GM18873 (cell line): ENCODE measurements around the gene CFL2.
"Not testable (repeated sequence)": the region's sequence is repeated elsewhere in the genome, so short reads cannot be mapped to it uniquely, and the experiment has no call there.

Source experiments
- ATAC-seq: cut with Tn5 transposase; IDR thresholded peaks from one replicate; pipeline ENCODE4 v1.9.1; 2021; ENCODE audit warnings: mild to moderate bottlenecking, moderate library complexity, moderate number of reproducible peaks; ENCODE audit not compliant: unreplicated experiment, low FRiP score

Gene CFL2

GRCh38 chr14:34714320-34715126 is at the start of gene CFL2:
CFL2 (minus strand) TSS chr14:34714593; CDS start chr14:34714540, 53 bp downstream.
- peak; percentile 66 for ATAC-seq

GRCh38 chr14:34755215-34755614 is 40.8 kb upstream of the CFL2 start:
- no peak for ATAC-seq

- no peak for ATAC-seq
These were observed 40.3 kb upstream of the CFL2 start for GRCh38 chr14:34754687-34755086.

GRCh38 chr14:34750670-34751069 is 36.3 kb upstream of the CFL2 start:
- no peak for ATAC-seq

GRCh38 chr14:34750233-34750632 is 35.8 kb upstream of the CFL2 start:
- no peak for ATAC-seq

GRCh38 chr14:34749408-34749807 is 35.0 kb upstream of the CFL2 start:
- no peak for ATAC-seq

- no peak for ATAC-seq
These were observed 28.1 kb upstream of the CFL2 start for GRCh38 chr14:34742270-34743115.

- ATAC-seq, result no peak
These were observed 27.4 kb upstream of the CFL2 start for GRCh38 chr14:34741840-34742239.

GRCh38 chr14:34740139-34740538 is 25.7 kb upstream of the CFL2 start:
- ATAC-seq, result not testable (repeated sequence)

- ATAC-seq, result not testable (repeated sequence)
These were observed 22.7 kb upstream of the CFL2 start for GRCh38 chr14:34737079-34737478.

- ATAC-seq, result no peak
These were observed 18.9 kb upstream of the CFL2 start for GRCh38 chr14:34733245-34733644.

- no peak for ATAC-seq
These were observed 18.4 kb upstream of the CFL2 start for GRCh38 chr14:34732802-34733201.

- ATAC-seq, result no peak
These were observed 9.5 kb upstream of the CFL2 start for GRCh38 chr14:34723867-34724266.

GRCh38 chr14:34722723-34723545 is 8.5 kb upstream of the CFL2 start:
- no peak for ATAC-seq

GRCh38 chr14:34721129-34721528 is 6.7 kb upstream of the CFL2 start:
- no peak for ATAC-seq

GRCh38 chr14:34718750-34719304 is 4.4 kb upstream of the CFL2 start:
- ATAC-seq, result no peak

- no peak for ATAC-seq
These were observed 902 bp upstream of the CFL2 start for GRCh38 chr14:34715127-34715863.

GRCh38 chr14:34713681-34714319 is 593 bp downstream of the CFL2 start:
- ATAC-seq, result no peak

GRCh38 chr14:34713122-34713680 is 1.2 kb downstream of the CFL2 start:
- no peak for ATAC-seq
